GM19025 (cell line): ENCODE results near the gene ASIC1.
A peak's percentile ranks its signal among the peaks of the same experiment; 100 is the strongest.

Source experiments
- ATAC-seq: cut with Tn5 transposase; IDR thresholded peaks from one replicate; pipeline ENCODE4 v1.9.1; 2021; ENCODE audit warnings: mild to moderate bottlenecking, low read depth, moderate library complexity; ENCODE audit not compliant: unreplicated experiment

ASIC1 gene

GRCh38 chr12:50058743-50059312 lies 1.4 kb downstream of the ASIC1 start:
- ATAC-seq = no peak

DNA sequence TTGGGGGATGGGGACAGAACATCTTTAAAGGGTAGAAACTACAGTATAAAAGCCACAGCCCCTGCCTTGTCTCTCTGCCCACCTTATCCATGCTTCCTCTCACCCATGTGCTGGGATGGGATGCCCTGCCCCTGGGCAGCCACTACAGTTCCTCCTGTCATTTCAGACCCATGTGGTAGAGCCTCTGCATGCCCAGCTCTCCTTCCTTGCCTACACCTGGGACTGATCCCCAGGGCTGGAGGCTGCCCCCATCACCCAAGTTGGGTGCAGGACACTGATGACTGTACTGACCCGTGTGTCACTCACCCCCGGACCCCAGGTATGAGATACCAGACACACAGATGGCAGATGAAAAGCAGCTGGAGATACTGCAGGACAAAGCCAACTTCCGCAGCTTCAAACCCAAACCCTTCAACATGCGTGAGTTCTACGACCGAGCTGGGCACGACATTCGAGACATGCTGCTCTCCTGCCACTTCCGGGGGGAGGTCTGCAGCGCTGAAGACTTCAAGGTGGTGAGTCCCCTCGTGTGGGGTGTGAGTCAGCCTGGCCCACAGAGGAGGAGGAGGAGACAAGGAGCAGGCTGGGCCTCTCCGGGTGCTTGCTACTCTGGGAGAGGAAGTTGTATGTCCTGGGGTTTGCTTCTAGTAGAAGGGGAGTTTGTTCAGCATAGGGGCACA lies 2.2 kb downstream of the ASIC1 start:
- ATAC-seq = no peak

DNA sequence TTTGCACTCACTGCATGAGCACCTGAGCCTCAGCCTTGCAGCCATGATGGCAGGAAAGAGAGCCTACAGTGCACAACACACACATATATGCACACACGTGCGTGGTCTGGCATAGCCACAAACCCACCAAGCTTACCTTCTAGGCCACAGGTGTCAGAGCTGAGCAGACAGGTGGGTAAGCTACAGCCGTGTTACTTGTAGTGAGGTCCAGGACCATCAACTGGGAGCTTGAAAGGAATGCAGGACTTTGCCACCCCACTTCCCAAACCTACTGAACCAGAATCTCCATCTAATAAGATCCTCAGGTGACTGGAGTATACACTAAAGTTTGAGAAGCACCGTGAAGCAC lies 2.7 kb downstream of the ASIC1 start:
- no peak for ATAC-seq

DNA sequence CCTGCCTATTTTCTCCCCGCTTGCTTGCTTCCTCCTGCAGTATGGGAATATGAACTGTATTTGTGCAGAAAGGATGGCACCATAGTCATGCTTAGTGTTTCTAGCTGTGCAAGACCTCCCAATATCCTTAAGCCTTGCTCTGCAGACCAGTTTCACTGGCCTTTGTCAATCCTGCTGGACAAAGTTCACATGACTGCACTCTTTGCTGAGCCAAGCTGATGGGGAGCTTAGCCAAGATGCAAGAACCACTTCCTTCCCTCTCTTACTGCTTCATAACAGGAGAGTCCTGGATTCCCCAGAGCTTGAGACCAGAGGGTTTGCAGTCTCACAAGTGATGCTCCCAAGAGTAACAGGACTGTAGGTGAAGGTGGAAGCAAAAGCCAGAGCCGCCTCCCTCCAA lies 3.8 kb downstream of the ASIC1 start:
- no peak for ATAC-seq

DNA sequence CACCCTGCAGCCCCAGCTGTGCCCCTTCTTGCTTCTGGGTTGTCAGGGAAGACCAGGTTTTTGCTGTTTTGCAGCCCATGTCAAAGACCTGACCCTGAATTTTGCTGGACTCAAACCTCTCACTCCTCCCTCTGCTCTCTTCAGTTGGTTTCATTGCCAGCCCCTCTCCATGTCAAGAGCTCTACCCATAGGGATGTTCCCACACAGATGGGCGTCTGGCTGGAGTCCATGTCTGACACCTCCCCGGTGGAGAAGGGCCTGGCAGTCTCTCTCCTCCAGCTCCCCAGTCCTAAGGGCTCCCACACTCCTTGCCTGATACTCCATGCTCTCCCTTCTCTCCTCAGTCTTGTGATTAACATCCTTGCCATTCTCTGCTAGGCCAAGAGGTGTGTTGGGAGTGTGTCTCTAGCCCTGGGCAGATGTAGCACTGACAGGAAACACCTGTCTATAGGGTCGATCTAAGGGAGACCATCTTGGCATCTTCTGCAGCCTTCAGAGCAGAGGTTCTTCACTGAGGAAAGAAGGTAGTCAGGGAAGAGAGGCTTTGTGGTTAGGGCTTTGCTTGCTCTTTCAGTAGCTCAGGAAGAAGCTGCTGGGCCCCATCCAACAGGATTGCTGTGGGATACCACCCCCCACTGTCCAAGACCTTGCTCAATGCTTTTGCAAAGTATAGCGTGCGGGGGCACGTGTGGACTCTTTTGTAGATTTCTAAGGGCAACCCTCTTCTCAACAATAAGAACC lies 4.7 kb downstream of the ASIC1 start:
- no peak for ATAC-seq

GRCh38 chr12:50062728-50063460 lies 5.5 kb downstream of the ASIC1 start:
- ATAC-seq = no peak

- ATAC-seq = no peak
These were observed 8.4 kb downstream of the ASIC1 start for GRCh38 chr12:50065726-50066310.

- no peak for ATAC-seq
These were observed 9.0 kb downstream of the ASIC1 start for GRCh38 chr12:50066402-50066801.

GRCh38 chr12:50069069-50069468 lies 11.7 kb downstream of the ASIC1 start:
- ATAC-seq = no peak

DNA sequence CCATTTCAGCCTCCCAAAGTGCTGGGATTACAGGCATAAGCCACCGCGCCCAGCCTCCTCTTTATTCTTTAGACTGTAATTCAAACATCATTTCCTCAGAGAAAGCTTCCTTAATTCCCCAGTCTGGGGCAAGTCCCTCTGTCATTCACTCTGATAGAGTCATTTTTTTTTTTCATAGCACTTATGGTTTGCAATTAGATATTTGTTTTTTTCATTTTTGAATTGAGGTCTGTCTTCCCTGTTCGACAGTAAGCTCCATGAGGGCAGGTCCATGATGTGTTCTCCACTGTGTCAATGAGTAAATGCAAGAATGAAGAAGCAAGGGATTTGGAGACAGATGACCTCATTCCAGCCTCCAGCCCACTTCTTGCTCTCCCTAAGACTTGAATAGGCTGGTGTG lies 12.1 kb downstream of the ASIC1 start:
- no peak for ATAC-seq

DNA sequence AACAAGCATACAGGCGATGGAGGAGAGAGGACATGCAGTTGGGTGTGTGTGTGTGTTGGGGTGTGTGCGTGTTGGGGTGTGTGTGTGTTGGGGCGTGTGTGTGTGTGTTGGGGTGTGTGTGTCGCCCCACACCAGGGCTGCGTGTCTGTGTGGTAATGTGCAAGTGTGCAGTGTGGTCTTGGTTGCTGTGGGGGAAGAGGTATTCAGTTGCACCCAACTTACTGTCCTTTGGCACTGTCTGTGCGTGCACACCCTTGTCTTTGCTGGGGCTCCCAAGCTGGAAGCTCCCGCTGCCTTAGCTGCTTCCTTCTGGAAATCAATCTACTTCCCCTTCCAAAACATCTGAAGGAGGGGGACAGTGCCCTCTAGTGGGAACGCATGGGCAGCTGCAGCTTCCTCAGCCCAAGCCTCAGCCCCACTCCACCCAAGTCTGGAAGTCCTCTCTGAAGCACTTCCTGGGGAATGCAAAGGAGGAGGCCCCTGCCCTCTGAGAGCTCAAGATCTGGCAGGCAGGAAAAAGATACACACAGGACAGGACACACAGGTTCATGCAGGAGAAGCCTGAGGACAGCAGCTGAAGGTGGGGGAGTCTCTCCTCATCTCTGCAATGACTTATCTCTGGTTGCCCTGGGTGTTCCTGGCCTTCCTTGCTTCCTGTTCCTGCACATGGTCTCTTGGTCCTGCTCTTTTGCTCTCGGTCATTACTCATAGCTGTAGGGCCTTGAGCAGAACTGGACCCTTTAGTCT lies 13.1 kb downstream of the ASIC1 start:
- ATAC-seq = no peak

- ATAC-seq = no peak
These were observed 15.0 kb downstream of the ASIC1 start for GRCh38 chr12:50072198-50072907.

- no peak for ATAC-seq
These were observed 15.8 kb downstream of the ASIC1 start for GRCh38 chr12:50073206-50073605.

- ATAC-seq = no peak
These were observed 16.3 kb downstream of the ASIC1 start for GRCh38 chr12:50073712-50074111.

- peak; percentile 89 for ATAC-seq
These were observed 17.8 kb downstream of the ASIC1 start for GRCh38 chr12:50074936-50075807.

- no peak for ATAC-seq
These were observed 18.4 kb downstream of the ASIC1 start for GRCh38 chr12:50075808-50076170.

- no peak for ATAC-seq
These were observed 19.7 kb downstream of the ASIC1 start for GRCh38 chr12:50077099-50077498.

DNA sequence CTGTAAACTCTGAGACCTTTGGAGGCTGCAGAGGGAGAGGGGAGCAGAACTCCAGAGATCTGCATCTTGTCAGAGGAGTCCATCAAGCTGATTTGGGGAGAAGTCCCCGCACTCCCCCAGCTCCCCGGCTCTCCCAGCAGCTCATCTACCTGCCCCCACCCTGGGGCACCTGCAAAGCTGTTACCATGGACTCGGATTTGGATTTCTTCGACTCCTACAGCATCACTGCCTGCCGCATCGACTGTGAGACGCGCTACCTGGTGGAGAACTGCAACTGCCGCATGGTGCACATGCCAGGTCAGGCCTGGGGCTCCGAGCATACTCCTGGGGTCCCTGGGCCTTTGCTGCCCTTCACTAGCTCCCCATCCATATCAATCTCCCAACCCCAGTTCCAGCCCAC lies 20.9 kb downstream of the ASIC1 start:
- no peak for ATAC-seq

DNA sequence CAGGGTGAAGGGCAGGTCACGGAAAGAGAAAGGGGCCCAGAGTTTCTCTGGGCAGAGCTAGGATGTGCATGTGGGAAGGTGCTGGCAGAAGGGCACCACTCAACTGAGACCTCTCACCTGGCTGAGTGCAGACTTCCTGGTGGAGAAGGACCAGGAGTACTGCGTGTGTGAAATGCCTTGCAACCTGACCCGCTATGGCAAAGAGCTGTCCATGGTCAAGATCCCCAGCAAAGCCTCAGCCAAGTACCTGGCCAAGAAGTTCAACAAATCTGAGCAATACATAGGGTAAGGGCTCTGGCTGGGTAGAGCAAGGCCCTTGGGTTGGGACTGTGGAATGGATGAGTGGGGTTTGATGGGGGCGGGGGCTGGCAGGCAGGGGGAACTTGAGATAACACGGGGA lies 22.4 kb downstream of the ASIC1 start:
- ATAC-seq = no peak
